ENCODE data around the gene BIN1.

- TF ChIP-seq CTCF (IDR thresholded peaks at IDR 0.05; ENCODE audit: poor library complexity, severe bottlenecking) = no peak
- TF ChIP-seq RAD21 (conservative IDR thresholded peaks at IDR 0.05) = no peak
- no peak for TF ChIP-seq POLR2AphosphoS5 (IDR thresholded peaks at IDR 0.05)
- no peak for TF ChIP-seq EZH2 (IDR thresholded peaks at IDR 0.05; ENCODE audit: borderline replicate concordance, insufficient read depth, low read length, poor library complexity, severe bottlenecking)
- no peak for TF ChIP-seq TAF1 (IDR thresholded peaks at IDR 0.05; ENCODE audit: low read depth)
- TF ChIP-seq REST (IDR thresholded peaks at IDR 0.05; ENCODE audit: borderline replicate concordance) = no peak
- no peak for TF ChIP-seq EP300 (conservative IDR thresholded peaks at IDR 0.05; ENCODE audit: poor library complexity, severe bottlenecking)
- TF ChIP-seq MXI1 (conservative IDR thresholded peaks at IDR 0.05; ENCODE audit: poor library complexity, severe bottlenecking) = no peak
Measured at GRCh38 chr2:127058246-127058953, 48.6 kb downstream of the BIN1 start.
